ENCODE measurements around the gene ZNF77.
"Not testable (repeated sequence)": the region's sequence is repeated elsewhere in the genome, so short reads cannot be mapped to it uniquely, and the experiment has no call there.

The ZNF77 gene

DNA sequence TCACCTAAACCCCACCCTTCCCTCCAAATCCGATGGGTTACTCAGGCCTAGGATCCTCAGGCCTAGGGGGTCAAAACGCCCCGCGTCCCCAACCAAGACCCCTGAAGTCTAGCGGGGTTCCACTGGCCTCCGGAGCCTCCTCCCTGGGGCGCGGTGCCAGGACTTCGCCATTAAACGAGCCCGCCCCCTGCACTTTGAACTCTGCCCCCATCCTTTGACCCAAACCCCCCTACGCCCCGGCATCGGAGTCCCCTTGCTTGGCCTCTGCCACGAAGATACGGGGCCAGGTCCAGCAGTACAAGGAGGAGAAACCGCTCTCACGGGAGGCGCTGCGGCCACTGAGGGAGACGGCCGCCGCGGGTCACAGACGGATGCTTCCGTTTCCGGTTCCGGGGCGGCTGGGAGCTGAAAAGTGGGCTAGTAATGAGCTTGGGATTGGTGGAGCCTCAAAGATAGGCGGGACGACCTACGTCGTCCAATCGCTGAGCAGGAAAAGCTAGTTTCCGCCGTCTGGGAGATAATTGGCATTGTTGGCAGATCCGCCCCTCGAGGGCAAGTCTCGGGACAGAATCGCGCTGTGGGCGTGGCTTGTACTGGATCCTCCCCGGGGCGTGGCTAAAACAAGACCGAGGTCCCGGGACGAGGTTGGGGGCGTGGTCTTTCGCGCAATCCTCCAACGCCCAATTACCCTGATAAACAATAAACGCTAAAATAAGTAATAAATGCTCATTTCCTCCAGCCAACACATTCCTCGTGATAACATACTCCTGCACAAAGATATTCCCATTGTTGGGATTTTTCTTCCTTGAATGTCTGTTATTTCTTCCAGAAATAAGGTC lies 5.7 kb upstream of the ZNF77 start:
- peak; percentile 100 for DNase-seq
- H3K4me3 Mint-ChIP-seq = peak overlapping the region; percentile 96 to 98
- H3K27ac Mint-ChIP-seq = peak overlapping the region; percentile 98 to 99
- ATAC-seq = peak; percentile 98
- no peaks in the 10 kb centered on the region for H3K9me3 Mint-ChIP-seq
- peaks cover 33% of the 10 kb centered on the region for H3K4me1 Mint-ChIP-seq
- no peaks in the 10 kb centered on the region for H3K27me3 Mint-ChIP-seq

DNA sequence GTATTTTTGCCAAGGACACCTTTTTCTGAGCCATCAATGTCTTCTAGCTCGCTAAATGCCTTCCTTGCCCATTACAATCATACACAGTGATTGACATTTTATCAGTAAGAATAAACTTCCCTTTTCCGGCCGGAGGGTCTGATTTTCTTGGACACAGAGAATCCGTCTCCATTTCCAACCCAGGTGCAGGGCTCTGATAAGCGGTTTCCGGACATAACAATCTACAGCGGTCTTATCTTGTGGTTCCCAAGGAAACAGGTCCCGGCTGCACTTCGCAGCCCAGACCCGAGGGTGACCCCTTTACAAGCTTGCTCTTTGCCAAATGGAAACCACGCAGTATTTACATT lies 5.1 kb upstream of the ZNF77 start:
- ATAC-seq = peak; percentile 15
- Mint-ChIP-seq H3K27ac (peak overlapping the region; percentile 98 to 99), H3K4me1 (peaks cover 39% of the 10 kb centered on the region), H3K4me3 (peak overlapping the region; percentile 96 to 98), H3K9me3 (no peaks in the 10 kb centered on the region), H3K27me3 (no peaks in the 10 kb centered on the region)
- no peak for DNase-seq

DNA sequence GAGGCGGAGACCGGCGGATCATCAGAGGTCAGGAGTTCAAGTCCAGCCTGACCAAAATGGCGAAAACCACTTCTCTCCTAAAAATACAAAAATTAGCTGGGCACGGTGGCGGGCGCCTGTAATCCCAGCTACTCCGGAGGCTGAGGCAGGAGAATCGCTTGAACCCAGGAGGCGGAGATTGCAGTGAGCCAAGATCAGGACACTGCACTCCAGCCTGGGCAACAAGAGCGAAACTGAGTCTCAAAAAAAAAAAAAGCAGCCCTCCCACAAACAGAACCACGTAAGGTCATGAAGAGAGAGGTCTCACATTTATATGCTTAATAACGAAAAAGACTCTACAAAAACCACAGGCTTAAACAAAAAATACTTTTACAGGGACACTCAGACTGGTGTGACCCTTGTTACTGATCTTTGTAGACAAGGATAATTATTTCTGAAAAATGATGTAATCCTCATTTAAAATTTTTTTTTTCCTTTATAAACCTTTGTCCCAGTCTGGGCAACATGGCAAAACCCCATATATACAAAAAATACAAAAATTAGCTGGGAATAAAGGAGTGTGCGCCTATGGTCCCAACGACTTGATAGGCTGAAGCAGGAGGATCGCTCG lies 909 bp upstream of the ZNF77 start:
- Mint-ChIP-seq H3K4me3 (peak overlapping the region; percentile 98 to 100), H3K27ac (peak overlapping the region; percentile 97 to 100), H3K27me3 (no peaks in the 10 kb centered on the region), H3K9me3 (no peaks in the 10 kb centered on the region), H3K4me1 (peaks cover 64% of the 10 kb centered on the region)
- DNase-seq (no peak), ATAC-seq (no peak)

DNA sequence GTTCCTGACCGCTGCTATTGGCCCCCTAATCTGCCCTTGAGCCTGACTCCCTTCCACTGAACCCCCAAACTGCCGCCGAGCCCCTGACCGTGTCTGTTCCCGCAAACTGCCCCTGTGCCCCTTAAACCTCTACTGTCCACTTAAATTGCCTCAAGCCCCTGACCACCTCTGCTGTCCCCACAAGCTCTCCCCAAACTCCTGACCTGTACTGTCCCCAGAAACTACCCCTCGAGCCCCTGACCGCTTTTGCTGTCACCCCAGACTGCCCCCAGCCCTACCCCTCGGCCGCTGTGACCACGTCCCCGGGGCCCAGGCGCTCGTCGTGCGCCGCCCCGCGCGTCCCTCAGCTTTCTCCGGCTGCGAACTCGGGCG lies 382 bp downstream of the ZNF77 start:
- H3K4me3 Mint-ChIP-seq = peak overlapping the region; percentile 98 to 100
- no peaks in the 10 kb centered on the region for H3K27me3 Mint-ChIP-seq
- DNase-seq (no peak), ATAC-seq (peak; percentile 40)
- peak overlapping the region; percentile 81 to 100 for H3K27ac Mint-ChIP-seq
- H3K9me3 Mint-ChIP-seq = no peaks in the 10 kb centered on the region
- peaks cover 61% of the 10 kb centered on the region for H3K4me1 Mint-ChIP-seq

DNA sequence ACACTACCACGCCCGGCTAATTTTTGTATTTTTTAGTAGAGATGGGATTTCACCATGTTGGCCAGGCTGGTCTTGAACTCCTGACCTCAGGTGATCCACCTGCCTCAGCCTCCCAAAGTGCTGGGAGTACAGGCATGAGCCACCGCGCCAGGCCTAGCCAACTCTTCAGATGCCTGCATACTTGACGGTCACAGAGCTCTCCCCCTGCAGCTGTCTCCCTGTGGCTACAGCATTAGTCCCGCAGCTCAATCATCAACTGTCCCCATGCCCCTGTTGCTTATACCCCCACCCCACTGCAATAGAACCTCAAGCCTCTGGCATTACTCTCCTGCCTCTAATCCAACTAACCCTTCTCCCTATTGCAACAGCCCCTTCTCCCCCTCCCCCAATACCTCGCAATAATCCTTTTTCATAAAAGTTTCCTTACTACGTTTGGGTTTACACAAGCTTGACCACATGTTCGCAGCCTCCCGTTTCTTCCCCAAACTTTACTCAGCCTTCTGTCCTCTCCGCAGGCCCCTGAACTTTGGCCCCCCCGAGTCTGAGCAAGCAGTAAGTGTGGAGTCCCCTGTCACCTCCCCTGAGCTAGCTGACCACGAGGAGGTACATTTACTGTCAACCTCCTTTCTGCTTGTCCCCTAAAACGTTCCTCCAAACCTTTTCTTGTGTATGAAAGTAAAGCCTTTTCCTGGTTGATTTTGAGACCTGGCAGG lies 1.7 kb downstream of the ZNF77 start:
- H3K27me3 Mint-ChIP-seq = no peaks in the 10 kb centered on the region
- peaks cover 52% of the 10 kb centered on the region for H3K4me1 Mint-ChIP-seq
- H3K27ac Mint-ChIP-seq = no peak overlapping the region
- DNase-seq = no peak
- H3K9me3 Mint-ChIP-seq = no peaks in the 10 kb centered on the region
- ATAC-seq = no peak
- peak overlapping the region; percentile 5 to 100 for H3K4me3 Mint-ChIP-seq

DNA sequence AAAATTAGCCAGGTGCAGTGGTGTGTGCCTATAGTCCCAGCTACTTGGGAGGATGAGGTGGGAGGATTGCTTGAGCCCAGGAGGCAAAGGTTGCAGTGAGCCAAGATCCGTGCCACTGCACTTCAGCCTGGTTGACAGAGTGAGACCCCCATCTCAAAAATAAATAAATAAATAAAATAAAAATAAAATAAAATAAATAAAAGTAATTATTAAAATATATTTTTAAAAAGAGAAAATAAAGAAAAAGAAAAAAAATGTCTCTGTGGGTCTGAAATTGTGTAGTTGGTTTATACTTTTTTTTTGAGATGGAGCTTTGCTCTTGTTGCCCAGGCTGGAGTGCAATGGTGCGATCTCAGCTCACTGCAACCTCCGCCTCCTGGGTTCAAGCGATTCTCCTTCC lies 8.9 kb downstream of the ZNF77 start:
- not testable (repeated sequence) for DNase-seq, H3K27ac Mint-ChIP-seq, H3K4me3 Mint-ChIP-seq, H3K27me3 Mint-ChIP-seq, ATAC-seq, H3K4me1 Mint-ChIP-seq
- H3K9me3 Mint-ChIP-seq = peaks cover 26 to 29% of the 10 kb centered on the region in 2 donors

DNA sequence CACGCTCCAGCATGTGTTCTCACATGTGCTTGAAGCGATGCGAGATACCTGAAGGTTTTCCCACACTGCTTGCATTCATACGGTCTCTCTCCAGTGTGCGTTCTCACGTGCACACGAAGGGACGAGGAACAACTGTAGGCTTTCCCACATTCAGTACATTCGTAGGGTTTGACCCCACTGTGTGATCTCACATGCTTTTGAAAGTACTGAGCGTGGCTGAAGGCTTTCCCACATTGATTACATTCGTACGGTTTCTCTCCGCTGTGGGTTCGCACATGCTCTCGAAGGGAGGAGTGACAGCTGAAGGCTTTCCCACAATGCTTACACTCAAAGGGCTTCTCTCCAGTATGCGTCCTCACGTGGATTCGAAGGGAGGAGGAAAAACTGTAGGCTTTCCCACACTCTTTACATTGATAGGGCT lies 11.3 kb downstream of the ZNF77 start:
- ATAC-seq (no peak), DNase-seq (no peak)
- Mint-ChIP-seq H3K27me3 (no peaks in the 10 kb centered on the region), H3K4me3 (no peak overlapping the region), H3K9me3 (peaks cover 33 to 35% of the 10 kb centered on the region in 2 donors), H3K4me1 (no peaks in the 10 kb centered on the region), H3K27ac (peak overlapping the region in 1 of 2 donors; percentile 42)

DNA sequence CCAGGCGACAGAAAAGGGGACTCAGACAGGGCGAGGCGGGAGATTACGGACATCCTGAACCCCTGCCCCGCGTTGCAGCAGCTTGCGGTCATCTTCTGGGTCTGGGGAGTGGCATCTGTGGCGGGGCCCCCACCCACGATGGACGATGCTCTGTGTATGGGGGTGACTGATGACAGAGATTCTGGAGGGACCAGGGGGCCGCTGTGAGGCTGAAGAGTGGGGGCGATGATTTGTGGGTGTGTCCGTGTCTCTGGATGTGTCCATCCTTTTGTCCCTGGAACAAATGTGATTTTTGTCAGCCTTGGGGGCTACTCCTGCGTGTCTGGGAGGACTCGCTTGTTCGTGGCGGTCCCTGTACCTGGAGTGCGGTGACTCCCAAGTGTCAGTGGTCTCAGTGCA lies 17.7 kb downstream of the ZNF77 start:
- Mint-ChIP-seq H3K27ac (no peak overlapping the region), H3K4me1 (no peaks in the 10 kb centered on the region), H3K9me3 (peaks cover 13 to 15% of the 10 kb centered on the region in 2 donors), H3K27me3 (no peaks in the 10 kb centered on the region), H3K4me3 (no peak overlapping the region)
- DNase-seq = no peak
- ATAC-seq = no peak

DNA sequence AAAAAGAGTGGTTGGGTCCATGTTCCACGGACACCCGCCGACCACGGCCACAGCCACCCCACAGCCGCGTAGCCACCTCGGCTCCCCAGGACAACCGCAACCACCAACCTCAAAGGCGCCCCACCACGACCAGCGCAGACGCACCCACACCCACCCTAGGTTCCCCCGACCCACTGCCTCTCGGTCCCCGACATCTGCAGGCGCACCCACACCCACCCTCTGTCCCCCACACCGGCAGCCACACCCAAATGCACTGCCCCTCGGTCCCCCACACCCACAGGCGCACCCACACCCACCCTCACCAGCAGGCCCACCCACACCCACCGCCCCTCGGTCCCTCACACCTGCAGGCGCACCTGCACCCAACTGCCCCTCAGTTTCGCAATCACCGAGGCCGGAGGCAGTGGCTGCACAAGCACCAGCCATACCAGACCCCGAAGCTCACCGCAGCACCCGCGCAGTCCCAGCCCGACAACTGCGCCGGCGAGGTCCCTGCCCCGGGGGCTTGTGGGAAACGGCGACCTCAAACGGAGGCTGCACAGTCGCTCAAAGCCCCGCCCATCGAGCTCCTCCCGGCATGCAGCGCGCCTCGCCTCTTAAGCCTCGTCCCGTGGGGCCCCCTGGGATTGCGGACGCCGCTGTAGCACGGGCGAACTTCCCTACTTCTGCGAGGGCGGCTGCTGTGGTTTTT lies 18.3 kb downstream of the ZNF77 start:
- H3K9me3 Mint-ChIP-seq = peaks cover 10 to 12% of the 10 kb centered on the region in 2 donors
- ATAC-seq (no peak), DNase-seq (no peak)
- H3K4me3 Mint-ChIP-seq = no peak overlapping the region
- H3K27me3 Mint-ChIP-seq = no peaks in the 10 kb centered on the region
- H3K27ac Mint-ChIP-seq = no peak overlapping the region
- H3K4me1 Mint-ChIP-seq = no peaks in the 10 kb centered on the region

DNA sequence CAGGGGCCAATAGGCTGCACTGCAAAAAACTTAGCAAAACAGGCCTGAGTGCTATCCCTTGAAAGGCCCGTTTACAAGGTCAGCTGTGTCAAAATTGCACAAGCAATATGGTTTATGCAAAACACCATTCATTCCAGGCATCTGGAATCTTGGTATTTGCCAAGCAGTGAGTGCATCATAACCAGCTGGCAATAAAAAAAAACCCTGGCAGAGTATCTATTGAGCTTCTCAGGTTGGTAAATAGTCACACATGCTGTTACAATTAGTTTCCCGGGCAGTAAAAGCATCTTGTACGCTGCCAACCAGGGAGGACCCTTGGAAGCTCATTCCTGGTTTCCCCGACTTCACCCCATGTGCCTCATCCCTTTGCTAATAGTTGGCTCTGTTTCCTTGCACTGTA lies 21.3 kb downstream of the ZNF77 start:
- no peaks in the 10 kb centered on the region for H3K9me3 Mint-ChIP-seq
- H3K27ac Mint-ChIP-seq = no peak overlapping the region
- H3K4me3 Mint-ChIP-seq = no peak overlapping the region
- H3K27me3 Mint-ChIP-seq = no peaks in the 10 kb centered on the region
- DNase-seq (no peak), ATAC-seq (no peak)
- H3K4me1 Mint-ChIP-seq = no peaks in the 10 kb centered on the region

DNA sequence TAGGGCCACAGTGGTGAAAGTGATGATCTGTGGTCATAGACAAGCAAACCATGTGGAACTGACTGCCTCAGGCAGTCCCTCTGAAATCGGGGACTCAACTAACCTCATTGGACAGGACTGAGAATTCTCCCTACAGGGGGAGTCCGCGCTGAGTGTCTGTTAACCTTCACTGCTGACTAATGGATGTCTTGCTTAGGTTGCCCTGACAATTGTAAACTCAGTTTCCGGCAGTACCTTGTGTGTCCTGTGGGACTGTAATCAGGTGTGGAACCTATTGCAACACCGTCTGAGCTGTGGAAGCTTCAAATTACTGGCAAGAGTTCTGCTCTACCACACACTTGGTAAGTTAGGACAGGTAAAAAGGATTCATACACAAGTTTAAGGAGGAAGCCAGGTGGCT lies 21.8 kb downstream of the ZNF77 start:
- no peak overlapping the region for H3K27ac Mint-ChIP-seq
- H3K4me3 Mint-ChIP-seq = no peak overlapping the region
- DNase-seq (no peak), ATAC-seq (no peak)
- H3K9me3 Mint-ChIP-seq = no peaks in the 10 kb centered on the region
- H3K4me1 Mint-ChIP-seq = no peaks in the 10 kb centered on the region
- H3K27me3 Mint-ChIP-seq = no peaks in the 10 kb centered on the region

DNA sequence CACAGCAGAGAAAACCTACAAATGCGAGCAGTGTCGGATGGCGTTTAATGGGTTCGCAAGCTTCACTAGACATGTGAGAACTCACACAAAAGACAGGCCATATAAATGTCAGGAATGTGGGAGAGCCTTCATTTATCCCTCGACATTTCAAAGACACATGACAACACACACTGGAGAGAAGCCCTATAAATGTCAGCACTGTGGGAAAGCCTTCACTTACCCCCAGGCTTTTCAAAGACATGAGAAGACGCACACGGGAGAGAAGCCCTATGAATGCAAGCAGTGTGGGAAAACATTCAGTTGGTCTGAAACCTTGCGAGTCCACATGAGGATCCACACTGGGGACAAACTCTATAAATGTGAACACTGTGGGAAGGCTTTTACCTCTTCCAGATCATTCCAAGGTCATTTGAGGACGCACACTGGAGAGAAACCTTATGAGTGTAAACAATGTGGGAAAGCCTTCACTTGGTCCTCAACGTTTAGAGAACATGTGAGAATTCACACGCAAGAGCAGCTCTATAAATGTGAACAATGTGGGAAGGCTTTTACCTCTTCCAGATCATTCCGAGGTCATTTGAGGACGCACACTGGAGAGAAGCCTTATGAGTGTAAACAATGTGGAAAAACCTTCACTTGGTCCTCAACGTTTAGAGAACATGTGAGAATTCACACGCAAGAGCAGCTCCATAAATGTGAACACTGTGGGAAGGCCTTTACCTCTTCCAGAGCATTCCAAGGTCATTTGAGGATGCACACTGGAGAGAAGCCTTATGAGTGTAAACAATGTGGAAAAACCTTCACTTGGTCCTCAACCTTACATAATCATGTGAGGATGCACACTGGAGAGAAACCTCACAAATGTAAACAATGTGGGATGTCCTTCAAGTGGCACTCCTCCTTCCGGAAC lies 27.2 kb downstream of the ZNF77 start:
- peaks cover 8 to 13% of the 10 kb centered on the region in 2 donors for H3K9me3 Mint-ChIP-seq
- H3K27ac Mint-ChIP-seq = no peak overlapping the region
- ATAC-seq = no peak
- no peak overlapping the region for H3K4me3 Mint-ChIP-seq
- no peaks in the 10 kb centered on the region for H3K27me3 Mint-ChIP-seq
- no peak for DNase-seq
- H3K4me1 Mint-ChIP-seq = peaks cover 5% of the 10 kb centered on the region

DNA sequence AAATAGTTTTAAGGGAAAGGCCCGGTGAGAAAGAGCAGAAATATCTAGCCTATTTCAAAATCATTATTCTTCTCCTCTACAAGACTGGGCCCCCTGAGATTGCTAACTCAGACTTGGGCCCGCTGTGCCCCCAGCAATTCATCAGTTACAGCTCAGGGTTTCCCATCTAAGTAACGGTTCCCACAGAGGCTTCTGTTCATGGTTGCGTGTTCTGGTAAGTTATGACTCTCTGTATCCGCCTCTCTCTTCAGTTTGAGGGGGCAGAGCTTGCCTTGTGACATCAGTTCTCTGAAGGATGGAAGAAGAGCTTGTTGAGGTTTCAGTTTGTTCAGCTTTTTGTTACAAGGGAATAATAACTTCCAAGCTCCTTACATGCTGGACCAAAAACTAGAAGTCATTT lies 32.5 kb downstream of the ZNF77 start:
- DNase-seq = no peak

DNA sequence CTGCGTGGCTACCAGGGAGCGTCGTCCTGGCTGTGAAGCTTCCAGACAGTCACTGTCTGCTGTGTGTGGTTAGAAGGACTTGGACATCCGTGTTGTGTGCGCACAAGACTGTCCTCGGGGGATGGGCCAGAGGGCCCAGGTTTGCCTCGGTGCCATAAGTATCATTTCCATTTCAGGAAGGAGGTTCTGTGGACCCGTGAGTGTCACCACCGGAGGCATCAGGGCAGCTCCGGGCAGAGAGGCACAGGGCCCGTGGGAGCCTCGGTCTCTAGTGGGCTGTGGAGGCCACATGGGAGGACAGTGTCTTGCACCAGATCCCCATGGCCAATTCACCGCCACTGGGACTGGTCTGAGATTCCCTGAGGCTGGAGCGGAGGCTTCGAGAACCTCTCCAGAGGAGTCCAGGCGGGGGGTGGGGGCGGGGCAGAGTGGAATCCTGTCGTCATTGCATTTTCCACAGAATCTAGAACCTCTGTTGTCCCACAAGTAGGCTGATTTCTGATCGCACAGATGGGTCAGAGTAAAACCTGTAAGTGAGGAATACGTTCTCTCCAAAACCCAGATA lies 38.1 kb downstream of the ZNF77 start:
- Mint-ChIP-seq H3K4me1 (peaks cover 48% of the 10 kb centered on the region), H3K4me3 (no peak overlapping the region), H3K27ac (no peak overlapping the region), H3K9me3 (peaks cover 0 to 2% of the 10 kb centered on the region in 2 donors), H3K27me3 (no peaks in the 10 kb centered on the region)
- ATAC-seq (no peak), DNase-seq (no peak)

More for the DNA sequence above, 32.5 kb downstream of the ZNF77 start:
- no peak for ATAC-seq
- no peak overlapping the region for H3K27ac Mint-ChIP-seq
- peaks cover 33% of the 10 kb centered on the region for H3K4me1 Mint-ChIP-seq
- H3K27me3 Mint-ChIP-seq = no peaks in the 10 kb centered on the region
- H3K4me3 Mint-ChIP-seq = no peak overlapping the region
- H3K9me3 Mint-ChIP-seq = peaks cover 6 to 13% of the 10 kb centered on the region in 2 donors
